Astrocyte (in vitro differentiated cells and primary cell): ENCODE measurements around the gene USP1. TPM values are rescaled to one million over a fixed set of nuclear protein-coding genes. Genes with fewer than 3 reads are reported as not detected.

ENCODE experiments used
- DNase-seq: peaks from one replicate; pipeline ENCODE4 v3.0.0-alpha.2; 2010; ENCODE audit warnings: low read depth
- FAIRE-seq: peaks from 2 replicates; lab custom pipeline; 2011; peaks lifted over from hg19 to GRCh38; lab: Jason Lieb, UNC
- H2AFZ ChIP-seq: 2 replicates; pipeline ENCODE4 v1.6.0; 2012; ENCODE audit warnings: low read depth, low read length, inconsistent platforms
- H3K27ac ChIP-seq: 2 replicates; pipeline ENCODE4 v1.5.1; 2011; ENCODE audit warnings: low read depth, low read length, inconsistent platforms
- H3K27me3 ChIP-seq: 2 replicates; pipeline ENCODE4 v1.6.0; 2011; ENCODE audit warnings: low read length, inconsistent platforms; ENCODE audit not compliant: insufficient read depth
- H3K36me3 ChIP-seq: 2 replicates; pipeline ENCODE4 v1.5.1; 2011; ENCODE audit warnings: low read length, inconsistent platforms; ENCODE audit not compliant: insufficient read depth
- H3K4me1 ChIP-seq: 2 replicates; pipeline ENCODE4 v1.5.1; 2011; ENCODE audit warnings: low read length, inconsistent platforms; ENCODE audit not compliant: insufficient read depth
- H3K4me2 ChIP-seq: 2 replicates; pipeline ENCODE4 v1.6.0; 2012; ENCODE audit warnings: low read length, inconsistent platforms
- H3K4me3 ChIP-seq: 2 replicates; pipeline ENCODE4 v1.5.1; 2011; ENCODE audit warnings: low read depth, mild to moderate bottlenecking, low read length, inconsistent platforms; ENCODE audit not compliant: insufficient read depth
- H3K79me2 ChIP-seq: 2 replicates; pipeline ENCODE4 v1.6.0; 2012; ENCODE audit warnings: mild to moderate bottlenecking, low read length, inconsistent platforms; ENCODE audit not compliant: insufficient read depth
- H3K9ac ChIP-seq: 2 replicates; pipeline ENCODE4 v1.6.0; 2012; ENCODE audit warnings: mild to moderate bottlenecking, low read length, inconsistent platforms
- H3K9me3 ChIP-seq: 2 replicates; pipeline ENCODE4 v1.5.1; 2012; ENCODE audit warnings: low read depth, mild to moderate bottlenecking, low read length, inconsistent platforms; ENCODE audit not compliant: insufficient read depth
- H4K20me1 ChIP-seq: 2 replicates; pipeline ENCODE4 v1.6.0; 2012; ENCODE audit warnings: low read length, inconsistent platforms; ENCODE audit not compliant: insufficient read depth
- H3K27ac Mint-ChIP-seq: one replicate; pipeline ENCODE4 v1.8.0; 2021; ENCODE audit warnings: mild to moderate bottlenecking, mixed read lengths; ENCODE audit not compliant: unreplicated experiment
- H3K27me3 Mint-ChIP-seq: one replicate; pipeline ENCODE4 v1.8.0; 2021; ENCODE audit warnings: low read depth, mixed read lengths; ENCODE audit not compliant: unreplicated experiment
- H3K36me3 Mint-ChIP-seq: one replicate; pipeline ENCODE4 v1.8.0; 2021; ENCODE audit warnings: low read depth, mixed read lengths; ENCODE audit not compliant: unreplicated experiment
- H3K4me1 Mint-ChIP-seq: one replicate; pipeline ENCODE4 v1.8.0; 2021; ENCODE audit warnings: low read depth, mixed read lengths; ENCODE audit not compliant: unreplicated experiment
- H3K4me3 Mint-ChIP-seq: one replicate; pipeline ENCODE4 v1.8.0; 2021; ENCODE audit warnings: mild to moderate bottlenecking, moderate library complexity, mixed read lengths; ENCODE audit not compliant: unreplicated experiment
- H3K9me3 Mint-ChIP-seq: one replicate; pipeline ENCODE4 v1.8.0; 2021; ENCODE audit warnings: mild to moderate bottlenecking, mixed read lengths; ENCODE audit not compliant: unreplicated experiment
- CTCF ChIP-seq: IDR thresholded peaks from 2 replicates; pipeline ENCODE4 v1.5.1; 2011; ENCODE audit warnings: low read depth, mild to moderate bottlenecking, inconsistent platforms, low read length, moderate library complexity; ENCODE audit not compliant: insufficient read depth
- EZH2 ChIP-seq: IDR thresholded peaks from 2 replicates; pipeline ENCODE4 v1.6.1; 2012; ENCODE audit warnings: mild to moderate bottlenecking, low read length, inconsistent platforms; ENCODE audit not compliant: insufficient read depth
- total RNA-seq: library from RNA; stranded (reverse); gene quantifications from 2 replicates; pipeline ENCODE4 v1.2.1, GENCODE V29; 2021

Gene USP1
- total RNA-seq, 1 donor from 2014 or later: 12.8 TPM

- no peaks in the 10 kb centered on the region for H3K9me3 Mint-ChIP-seq
These were observed 57.3 kb downstream of the USP1 start for GRCh38 chr1:62494137-62494536.

GRCh38 chr1:62500210-62500609, 63.4 kb downstream of the USP1 start:
- Mint-ChIP-seq H3K36me3 (peaks cover 2% of the 10 kb centered on the region), H3K4me1 (no peaks in the 10 kb centered on the region), H3K27me3 (no peaks in the 10 kb centered on the region), H3K27ac (no peak overlapping the region), H3K9me3 (no peaks in the 10 kb centered on the region), H3K4me3 (no peak overlapping the region)
- peaks cover 2% of the 10 kb centered on the region for H3K36me3 ChIP-seq
- FAIRE-seq: no peak
- H3K79me2 ChIP-seq: no peaks in the 10 kb centered on the region
- H3K9ac ChIP-seq: no peak overlapping the region
- H3K27ac ChIP-seq: no peak overlapping the region
- no peak overlapping the region for H3K4me2 ChIP-seq
- H2AFZ ChIP-seq: no peak overlapping the region
- H4K20me1 ChIP-seq: no peaks in the 10 kb centered on the region
- no peak for DNase-seq
- no peak overlapping the region for H3K4me3 ChIP-seq
- no peaks in the 10 kb centered on the region for H3K9me3 ChIP-seq
- TF ChIP-seq CTCF: no peak
- TF ChIP-seq EZH2: no peak
- no peaks in the 10 kb centered on the region for H3K4me1 ChIP-seq
- no peaks in the 10 kb centered on the region for H3K27me3 ChIP-seq

More at GRCh38 chr1:62494137-62494536, 57.3 kb downstream of the USP1 start:
- no peak overlapping the region for H2AFZ ChIP-seq
- Mint-ChIP-seq H3K27me3 (no peaks in the 10 kb centered on the region), H3K4me3 (no peak overlapping the region), H3K27ac (no peak overlapping the region), H3K36me3 (peaks cover 6% of the 10 kb centered on the region), H3K4me1 (no peaks in the 10 kb centered on the region)
- H3K4me1 ChIP-seq: no peaks in the 10 kb centered on the region
- H3K79me2 ChIP-seq: no peaks in the 10 kb centered on the region
- FAIRE-seq: no peak
- peaks cover 8% of the 10 kb centered on the region for H3K36me3 ChIP-seq
- TF ChIP-seq CTCF (no peak), EZH2 (no peak)
- H3K4me2 ChIP-seq: no peak overlapping the region
- no peaks in the 10 kb centered on the region for H3K9me3 ChIP-seq
- no peaks in the 10 kb centered on the region for H3K27me3 ChIP-seq
- H4K20me1 ChIP-seq: no peaks in the 10 kb centered on the region
- H3K27ac ChIP-seq: no peak overlapping the region
- H3K9ac ChIP-seq: no peak overlapping the region
- no peak for DNase-seq
- H3K4me3 ChIP-seq: no peak overlapping the region

Other genes starting within 250 kb of the USP1 start
- 9.9 and 10.6 TPM in 2 replicates for gene L1TD1, start 242.2 kb upstream of the USP1 start, total RNA-seq
- 8.5 and 14.5 TPM in 2 replicates for gene KANK4, start 117.6 kb upstream of the USP1 start, total RNA-seq
- gene ANGPTL3, start 160.5 kb downstream of the USP1 start, total RNA-seq: not detected in 2 replicates